ENCODE measurements around the gene SIVA1. TPM values are rescaled to one million over a fixed set of nuclear protein-coding genes. Genes with fewer than 3 reads are reported as not detected.

SIVA1 gene
- total and polyA plus RNA-seq, 9 of the 15 experiments (the other 6 are each of a cell fraction or from before 2014, with no cell fraction given): 4.2 to 186 (median 54.2) TPM

GRCh38 chr14:104805326-104805678, 52.4 kb downstream of the SIVA1 start (continued):
- TF ChIP-seq CREB3L1 (IDR thresholded peaks at IDR 0.05; ENCODE audit: borderline replicate concordance, low read depth): no peak
- TF ChIP-seq ZNF212 (CRISPR knock-in tag; IDR thresholded peaks at IDR 0.05): no peak
- TF ChIP-seq MXI1 (IDR thresholded peaks at IDR 0.05; ENCODE audit: low read depth, low read length): no peak

DNA sequence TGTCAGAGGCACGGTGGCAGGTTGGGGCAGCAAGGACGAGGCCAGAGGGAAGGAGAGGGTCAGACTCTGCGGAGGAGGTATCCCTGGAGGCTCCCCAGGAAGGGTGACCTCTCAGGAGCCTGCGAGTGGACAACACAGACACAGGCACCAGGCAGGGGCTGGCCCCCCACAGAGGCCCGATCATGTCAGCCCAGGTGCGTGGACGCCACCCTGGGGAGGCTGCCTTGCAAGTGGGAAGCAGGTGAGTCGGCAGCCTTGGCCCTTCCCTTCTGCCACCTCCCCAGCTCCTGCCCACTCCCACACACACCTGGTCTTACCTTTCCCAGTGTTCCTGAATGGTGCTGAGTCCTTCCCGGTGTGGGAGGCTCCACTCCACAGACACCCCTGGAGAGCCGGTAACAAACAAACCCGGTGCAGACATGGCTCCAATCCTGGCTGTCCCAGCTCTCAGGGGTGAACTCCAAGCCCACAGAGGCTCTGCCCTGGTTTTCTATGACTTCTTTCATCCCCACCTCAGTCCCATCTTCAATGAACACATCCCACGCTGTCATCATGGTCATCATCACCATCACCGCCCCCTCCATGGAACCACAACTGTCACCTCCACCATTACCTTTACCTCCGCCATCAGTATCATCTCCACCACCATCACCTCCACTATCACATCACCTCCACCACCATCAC, 53.1 kb downstream of the SIVA1 start:
- DNase-seq (ENCODE audit: extremely low read depth in 1 of 4, low spot score in 3 of 4) (no peak), ATAC-seq (no peak), FAIRE-seq (no peak)
- Histone ChIP-seq H3K27ac (ENCODE audit: extremely low read depth, low read depth, low read length) (peak overlapping the region; percentile 28; the same call in 1 of the 3 replicates), H4K20me1 (replicated peaks; ENCODE audit: control insufficient read depth, insufficient read depth, low read length) (no peaks in the 10 kb centered on the region), H3K4me2 (ENCODE audit: insufficient read depth, low read length) (no peak overlapping the region), H3K27me3 (ENCODE audit: control insufficient read depth in 2 of 2, insufficient read depth in 2 of 2, low read length in 2 of 2) (no peaks in the 10 kb centered on the region), H2AFZ (ENCODE audit: low read depth, low read length) (no peak overlapping the region), H3K9me3 (replicated peaks; ENCODE audit: control insufficient read depth, insufficient read depth, low read depth, low read length) (no peaks in the 10 kb centered on the region), H3K36me3 (ENCODE audit: control insufficient read depth, insufficient read depth, low read length) (peaks cover 6% of the 10 kb centered on the region; the same call in 1 of the 3 replicates), H3K4me3 (no peak overlapping the region), H3K4me1 (replicated peaks in 1 of 2; ENCODE audit: control insufficient read depth in 2 of 2, insufficient read depth in 2 of 2, low read length in 2 of 2) (peaks cover 33 to 64% of the 10 kb centered on the region in 2 experiments), H3K9me1 (ENCODE audit: control insufficient read depth, insufficient read depth, low read length) (no peaks in the 10 kb centered on the region), H3K9ac (ENCODE audit: insufficient read depth in 1 of 2, low read depth in 2 of 2, low read length in 2 of 2) (peak overlapping the region in 1 of 2 experiments; percentile 62; a peak in 2 of 4 replicates), H3K79me2 (ENCODE audit: control insufficient read depth, insufficient read depth, low read length) (peaks cover 25% of the 10 kb centered on the region)
- no TSS peak for BruUV-seq (replicated peaks)
- 35% methylated on average over 11 of the region's 14 CpGs for WGBS (ENCODE audit: insufficient coverage, low coverage, missing lambda C conversion rate)
- in situ Hi-C loops (cut with MboI): no loop called here
- POLR2A ChIA-PET: interaction anchor here (1.4 kb wide), 1 partner anchor 55 kb away, joined by 3 read pairs; no protein-coding TSS in a partner anchor
- TF ChIP-seq ZNF445 (CRISPR knock-in tag; IDR thresholded peaks at IDR 0.05; ENCODE audit: low read depth) (no peak), EGR1 (conservative IDR thresholded peaks at IDR 0.05) (peak; percentile 35; the same call in 1 of the 2 replicates)
- CTCF ChIA-PET (ENCODE audit: low intra/inter-chr PET ratio): no interaction called here
- intact Hi-C loops (cut with micrococcal nuclease): no loop called here

Data from K562 (cell line).